Rectal smooth muscle tissue (tissue), 1 donor: ENCODE data around the gene SPR.

Source experiments
- H3K27ac ChIP-seq: one replicate; pipeline ENCODE4 v1.7.0; 2013; ENCODE audit warnings: low read depth, low read length, inconsistent platforms
- H3K27me3 ChIP-seq: one replicate; pipeline ENCODE4 v1.7.0; 2013; ENCODE audit warnings: low read length; ENCODE audit not compliant: control insufficient read depth, insufficient read depth
- H3K36me3 ChIP-seq: one replicate; pipeline ENCODE4 v1.7.0; 2013; ENCODE audit warnings: low read length; ENCODE audit not compliant: control insufficient read depth, insufficient read depth
- H3K4me1 ChIP-seq: one replicate; pipeline ENCODE4 v1.7.0; 2013; ENCODE audit warnings: low read length; ENCODE audit not compliant: control insufficient read depth, insufficient read depth
- H3K4me3 ChIP-seq: one replicate; pipeline ENCODE4 v1.7.0; 2013; ENCODE audit warnings: low read length
- H3K9ac ChIP-seq: one replicate; pipeline ENCODE4 v1.7.0; 2013; ENCODE audit warnings: low read length

Gene SPR

GRCh38 chr2:72932045-72932740 lies 45.0 kb downstream of the SPR start:
- Histone ChIP-seq H3K36me3 (no peaks in the 10 kb centered on the region), H3K9ac (no peak overlapping the region), H3K27me3 (peaks cover 9% of the 10 kb centered on the region), H3K27ac (no peak overlapping the region), H3K4me1 (no peaks in the 10 kb centered on the region), H3K4me3 (no peak overlapping the region)

DNA sequence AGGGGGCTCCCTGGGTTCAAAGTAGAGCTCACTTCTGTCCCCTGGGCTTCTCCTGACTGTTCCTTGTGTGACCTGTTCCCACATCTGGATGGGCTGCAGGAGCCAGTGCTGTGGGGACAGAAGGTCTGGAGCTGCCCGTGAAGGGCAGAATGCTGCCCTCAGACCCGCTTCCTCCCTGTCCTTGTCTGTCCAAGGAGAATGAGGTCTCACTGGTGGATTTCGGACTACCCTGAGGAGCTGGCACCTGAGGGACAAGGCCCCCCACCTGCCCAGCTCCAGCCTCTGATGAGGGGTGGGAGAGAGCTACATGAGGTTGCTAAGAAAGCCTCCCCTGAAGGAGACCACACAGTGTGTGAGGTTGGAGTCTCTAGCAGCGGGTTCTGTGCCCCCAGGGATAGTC lies 45.6 kb downstream of the SPR start:
- Histone ChIP-seq H3K27me3 (peaks cover 9% of the 10 kb centered on the region), H3K27ac (no peak overlapping the region), H3K4me3 (no peak overlapping the region), H3K9ac (no peak overlapping the region), H3K4me1 (no peaks in the 10 kb centered on the region), H3K36me3 (no peaks in the 10 kb centered on the region)

GRCh38 chr2:72933207-72933606 lies 46.0 kb downstream of the SPR start:
- no peaks in the 10 kb centered on the region for H3K36me3 ChIP-seq
- no peak overlapping the region for H3K27ac ChIP-seq
- peaks cover 6% of the 10 kb centered on the region for H3K27me3 ChIP-seq
- no peak overlapping the region for H3K4me3 ChIP-seq
- H3K4me1 ChIP-seq, result no peaks in the 10 kb centered on the region
- no peak overlapping the region for H3K9ac ChIP-seq

DNA sequence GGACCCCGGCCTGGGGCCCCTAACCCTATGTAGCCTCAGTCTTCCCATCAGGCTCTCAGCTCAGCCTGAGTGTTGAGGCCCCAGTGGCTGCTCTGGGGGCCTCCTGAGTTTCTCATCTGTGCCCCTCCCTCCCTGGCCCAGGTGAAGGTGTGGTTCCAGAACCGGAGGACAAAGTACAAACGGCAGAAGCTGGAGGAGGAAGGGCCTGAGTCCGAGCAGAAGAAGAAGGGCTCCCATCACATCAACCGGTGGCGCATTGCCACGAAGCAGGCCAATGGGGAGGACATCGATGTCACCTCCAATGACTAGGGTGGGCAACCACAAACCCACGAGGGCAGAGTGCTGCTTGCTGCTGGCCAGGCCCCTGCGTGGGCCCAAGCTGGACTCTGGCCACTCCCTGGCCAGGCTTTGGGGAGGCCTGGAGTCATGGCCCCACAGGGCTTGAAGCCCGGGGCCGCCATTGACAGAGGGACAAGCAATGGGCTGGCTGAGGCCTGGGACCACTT lies 46.5 kb downstream of the SPR start:
- Histone ChIP-seq H3K9ac (no peak overlapping the region), H3K27ac (no peak overlapping the region), H3K4me1 (no peaks in the 10 kb centered on the region), H3K36me3 (no peaks in the 10 kb centered on the region), H3K4me3 (no peak overlapping the region), H3K27me3 (peaks cover 4% of the 10 kb centered on the region)

GRCh38 chr2:72934683-72935610 lies 47.7 kb downstream of the SPR start:
- Histone ChIP-seq H3K27me3 (peaks cover 3% of the 10 kb centered on the region), H3K36me3 (no peaks in the 10 kb centered on the region), H3K27ac (no peak overlapping the region), H3K4me3 (no peak overlapping the region), H3K9ac (no peak overlapping the region), H3K4me1 (no peaks in the 10 kb centered on the region)

DNA sequence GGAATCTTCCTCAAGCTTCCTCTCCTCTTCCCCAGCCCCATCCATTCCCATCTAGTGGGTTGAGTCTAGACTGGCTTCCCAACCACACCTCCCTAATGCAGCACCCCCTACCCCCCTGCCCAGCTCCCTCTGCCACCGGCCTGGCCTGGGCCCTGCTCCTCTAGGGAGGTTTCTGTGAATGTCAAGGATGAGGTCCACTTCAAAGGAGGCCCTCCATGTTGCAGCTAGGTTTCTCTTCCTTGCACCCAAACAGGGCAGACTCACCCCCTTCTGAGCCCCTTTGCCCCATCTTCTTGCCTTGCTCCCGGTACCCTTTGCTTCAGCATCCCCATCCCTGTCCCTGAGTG lies 48.4 kb downstream of the SPR start:
- Histone ChIP-seq H3K36me3 (no peaks in the 10 kb centered on the region), H3K4me3 (no peak overlapping the region), H3K27ac (no peak overlapping the region), H3K4me1 (no peaks in the 10 kb centered on the region), H3K27me3 (peaks cover 3% of the 10 kb centered on the region), H3K9ac (no peak overlapping the region)

GRCh38 chr2:72936660-72937355 lies 49.6 kb downstream of the SPR start:
- Histone ChIP-seq H3K36me3 (no peaks in the 10 kb centered on the region), H3K27me3 (peaks cover 3% of the 10 kb centered on the region), H3K9ac (no peak overlapping the region), H3K4me3 (no peak overlapping the region), H3K4me1 (no peaks in the 10 kb centered on the region), H3K27ac (no peak overlapping the region)

GRCh38 chr2:72937356-72937669 lies 50.1 kb downstream of the SPR start:
- Histone ChIP-seq H3K4me1 (no peaks in the 10 kb centered on the region), H3K36me3 (no peaks in the 10 kb centered on the region), H3K27ac (no peak overlapping the region), H3K27me3 (peaks cover 3% of the 10 kb centered on the region), H3K9ac (no peak overlapping the region), H3K4me3 (no peak overlapping the region)

GRCh38 chr2:72938455-72938854 lies 51.2 kb downstream of the SPR start:
- Histone ChIP-seq H3K4me3 (no peak overlapping the region), H3K36me3 (no peaks in the 10 kb centered on the region), H3K4me1 (no peaks in the 10 kb centered on the region), H3K27me3 (peaks cover 3% of the 10 kb centered on the region), H3K9ac (no peak overlapping the region), H3K27ac (no peak overlapping the region)

GRCh38 chr2:72940361-72940760 lies 53.2 kb downstream of the SPR start:
- H3K4me3 ChIP-seq, result no peak overlapping the region
- no peaks in the 10 kb centered on the region for H3K36me3 ChIP-seq
- no peak overlapping the region for H3K27ac ChIP-seq
- H3K9ac ChIP-seq, result no peak overlapping the region
- H3K4me1 ChIP-seq, result no peaks in the 10 kb centered on the region
- peaks cover 3% of the 10 kb centered on the region for H3K27me3 ChIP-seq

- H3K4me1 ChIP-seq, result no peaks in the 10 kb centered on the region
- H3K4me3 ChIP-seq, result no peak overlapping the region
- peaks cover 2% of the 10 kb centered on the region for H3K27me3 ChIP-seq
- no peak overlapping the region for H3K9ac ChIP-seq
- no peak overlapping the region for H3K27ac ChIP-seq
- no peaks in the 10 kb centered on the region for H3K36me3 ChIP-seq
Observed at GRCh38 chr2:72940786-72941185, 53.6 kb downstream of the SPR start.
